Mucosa of descending colon (tissue), 3 donors: Measurements from ENCODE around the gene THSD7A. TPM values are rescaled to one million over a fixed set of nuclear protein-coding genes. Genes with fewer than 3 reads are reported as not detected.

Experiments used
- ATAC-seq: fragments of 200-7000 bp; cut with Tn5 transposase; one replicate; pipeline ENCODE4 v1.9.1; 2020; ENCODE audit warnings: mild to moderate bottlenecking, moderate library complexity
- DNase-seq, 3 donors: peaks; one replicate each; pipeline ENCODE4 v3.0.0-alpha.2; 2020
- H3K36me3 ChIP-seq: fragments of 200-600 bp; one replicate; pipeline ENCODE4 v1.8.0; 2021; ENCODE audit warnings: low read depth, mild to moderate bottlenecking
- H3K4me1 ChIP-seq: fragments of 200-600 bp; one replicate; pipeline ENCODE4 v1.8.0; 2021; ENCODE audit warnings: low read depth, mild to moderate bottlenecking
- H3K4me3 ChIP-seq: fragments of 200-600 bp; one replicate; pipeline ENCODE4 v1.8.0; 2021; ENCODE audit warnings: mild to moderate bottlenecking
- H3K9me3 ChIP-seq: fragments of 200-600 bp; one replicate; pipeline ENCODE4 v1.8.0; 2021; ENCODE audit warnings: mild to moderate bottlenecking
- intact Hi-C, 2 donors: fragments of 100-400 bp; cut with DNase I in 1 of 2; cut with micrococcal nuclease in 1 of 2; formaldehyde crosslinking; loops; one replicate each; pipeline versions ENCODE4 v1.11.0 to v1.11.1; 2022; cut with DNase I, micrococcal nuclease
- total RNA-seq, 3 donors: library from RNA; stranded (reverse); fragmentation: NEBNext Ultra II Directional in 2 of 3; extraction: Animal tissue kit (Norgen Biotek cat#: 25700) in 2 of 3; gene quantifications; one replicate each; pipeline versions ENCODE4 v1.2.1 to v1.2.4, GENCODE V29; 2021 to 2023
- TF ChIP-seq, protein P1 (sequence below): fragments of 200-600 bp; IDR thresholded peaks from one replicate; pipeline ENCODE4 v1.8.0; 2022; ENCODE audit warnings: antibody characterized with exemption, mild to moderate bottlenecking
- donor health status: DM: no; HTN: no; CAD: no; lungs with moderate emphysema.
- donor health status: DM: no; HTN: no; CAD: no.
- donor health status: DM: no; HTN: yes; CAD: no.

Gene THSD7A
- total RNA-seq, 3 donors from 2014 or later: 1.0 to 5.4 (median 3.4) TPM

DNA sequence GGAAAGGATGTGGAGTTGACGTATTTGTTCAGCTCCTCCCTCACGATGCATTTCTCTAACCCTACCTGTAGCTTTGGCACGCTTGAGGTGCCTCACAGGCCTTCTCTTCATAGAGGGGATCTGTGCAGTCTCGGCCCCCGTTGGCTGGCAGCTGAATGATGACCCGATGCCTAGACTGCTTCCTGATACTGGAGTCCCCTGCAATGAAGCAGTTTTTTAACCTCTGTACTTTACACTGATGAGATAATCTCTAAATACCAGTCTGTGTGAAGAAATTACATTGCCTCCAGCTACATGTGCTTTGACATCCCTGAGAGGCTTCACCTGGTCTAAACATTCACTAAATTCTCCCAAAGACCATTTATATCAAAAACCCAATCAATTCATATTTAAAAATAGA lies 370.1 kb downstream of the THSD7A start:
- H3K36me3 ChIP-seq: no peaks in the 10 kb centered on the region
- intact Hi-C loops: no loop called here
- TF ChIP-seq, protein P1, sequence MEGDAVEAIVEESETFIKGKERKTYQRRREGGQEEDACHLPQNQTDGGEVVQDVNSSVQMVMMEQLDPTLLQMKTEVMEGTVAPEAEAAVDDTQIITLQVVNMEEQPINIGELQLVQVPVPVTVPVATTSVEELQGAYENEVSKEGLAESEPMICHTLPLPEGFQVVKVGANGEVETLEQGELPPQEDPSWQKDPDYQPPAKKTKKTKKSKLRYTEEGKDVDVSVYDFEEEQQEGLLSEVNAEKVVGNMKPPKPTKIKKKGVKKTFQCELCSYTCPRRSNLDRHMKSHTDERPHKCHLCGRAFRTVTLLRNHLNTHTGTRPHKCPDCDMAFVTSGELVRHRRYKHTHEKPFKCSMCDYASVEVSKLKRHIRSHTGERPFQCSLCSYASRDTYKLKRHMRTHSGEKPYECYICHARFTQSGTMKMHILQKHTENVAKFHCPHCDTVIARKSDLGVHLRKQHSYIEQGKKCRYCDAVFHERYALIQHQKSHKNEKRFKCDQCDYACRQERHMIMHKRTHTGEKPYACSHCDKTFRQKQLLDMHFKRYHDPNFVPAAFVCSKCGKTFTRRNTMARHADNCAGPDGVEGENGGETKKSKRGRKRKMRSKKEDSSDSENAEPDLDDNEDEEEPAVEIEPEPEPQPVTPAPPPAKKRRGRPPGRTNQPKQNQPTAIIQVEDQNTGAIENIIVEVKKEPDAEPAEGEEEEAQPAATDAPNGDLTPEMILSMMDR: no peak
- H3K9me3 ChIP-seq: no peaks in the 10 kb centered on the region
- H3K4me1 ChIP-seq: no peaks in the 10 kb centered on the region
- H3K4me3 ChIP-seq: no peak overlapping the region
- ATAC-seq: no peak
- DNase-seq: no peak

DNA sequence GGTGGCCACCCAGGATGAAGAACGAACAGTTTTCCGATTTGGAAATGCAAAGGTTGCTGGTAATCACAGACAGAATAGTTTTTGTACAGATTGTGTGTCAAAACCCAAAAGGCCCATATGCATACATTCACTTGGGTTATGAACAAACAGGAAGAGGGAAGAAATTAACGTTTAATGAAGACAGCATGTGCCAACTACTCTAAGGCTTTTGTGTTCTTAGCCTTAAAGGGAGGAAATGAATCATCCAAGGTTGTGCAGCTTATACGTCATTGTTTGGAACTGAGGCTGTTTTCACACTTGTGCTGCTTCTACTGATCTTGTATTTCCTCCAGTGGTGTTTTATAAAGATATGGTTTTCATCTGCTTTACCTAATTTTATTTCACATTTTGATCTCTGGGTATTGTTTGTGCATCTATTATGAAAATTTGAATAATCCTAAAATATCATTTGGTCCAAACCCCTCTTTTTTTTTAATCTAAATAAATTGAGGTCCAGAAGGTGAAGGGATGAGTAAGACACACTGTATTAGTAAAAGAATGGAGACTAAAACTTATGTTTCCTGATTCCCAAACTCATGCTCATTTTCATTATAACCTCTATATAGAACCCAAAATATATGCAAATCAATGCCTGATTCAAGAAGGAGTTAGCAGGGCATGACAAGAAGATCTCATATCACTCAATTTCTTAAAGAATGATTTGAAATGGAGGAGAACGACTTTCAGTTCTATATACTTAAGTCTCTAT lies 373.1 kb downstream of the THSD7A start:
- H3K9me3 ChIP-seq: no peaks in the 10 kb centered on the region
- DNase-seq (no peak), ATAC-seq (peak; percentile 69)
- H3K4me1 ChIP-seq: no peaks in the 10 kb centered on the region
- TF ChIP-seq, protein P1: no peak
- intact Hi-C loops: no loop called here
- no peak overlapping the region for H3K4me3 ChIP-seq
- H3K36me3 ChIP-seq: no peaks in the 10 kb centered on the region

DNA sequence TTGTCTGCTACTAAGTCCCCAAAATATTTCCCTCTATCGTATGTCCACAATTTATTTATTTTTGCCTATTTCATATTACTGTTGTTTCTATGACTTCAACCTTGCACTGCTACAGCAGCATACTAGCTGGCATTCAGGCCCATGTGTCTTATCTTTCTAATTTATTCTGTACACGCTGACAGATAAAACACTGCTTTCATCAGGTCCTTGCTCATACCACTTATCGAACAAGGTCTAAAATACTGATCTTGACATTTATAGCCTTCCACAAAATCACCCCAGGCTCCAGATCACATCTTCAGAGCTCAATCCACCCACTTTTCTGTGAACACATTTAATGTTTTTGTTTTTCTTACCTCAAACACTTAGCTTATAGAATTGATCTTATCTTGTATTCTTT lies 374.6 kb downstream of the THSD7A start:
- Histone ChIP-seq H3K36me3 (no peaks in the 10 kb centered on the region), H3K4me1 (no peaks in the 10 kb centered on the region), H3K4me3 (no peak overlapping the region), H3K9me3 (no peaks in the 10 kb centered on the region)
- ATAC-seq (no peak), DNase-seq (no peak)
- TF ChIP-seq, protein P1: no peak
- intact Hi-C loops: no loop called here

DNA sequence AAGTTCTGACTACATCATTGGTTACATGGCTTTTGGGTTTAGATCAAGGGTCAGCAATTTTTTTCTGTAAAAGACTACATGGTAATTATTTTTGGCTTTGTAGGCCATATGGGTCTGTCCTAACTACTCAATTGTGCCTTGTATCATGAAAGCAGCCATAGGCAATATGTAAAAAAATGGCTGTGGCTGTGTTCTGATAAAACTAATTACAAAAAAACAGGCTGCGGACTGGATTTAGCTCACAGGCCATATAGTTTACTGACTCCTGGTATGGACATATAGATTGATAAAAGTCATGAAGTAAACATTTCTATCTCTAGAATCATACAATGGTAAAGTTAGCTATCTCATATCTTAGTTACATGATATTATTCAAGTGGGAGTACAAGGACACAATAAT lies 375.4 kb downstream of the THSD7A start:
- no peak for DNase-seq
- Histone ChIP-seq H3K9me3 (no peaks in the 10 kb centered on the region), H3K4me1 (no peaks in the 10 kb centered on the region), H3K36me3 (no peaks in the 10 kb centered on the region), H3K4me3 (no peak overlapping the region)
- TF ChIP-seq, protein P1: no peak
- no peak for ATAC-seq
- intact Hi-C loops: no loop called here

DNA sequence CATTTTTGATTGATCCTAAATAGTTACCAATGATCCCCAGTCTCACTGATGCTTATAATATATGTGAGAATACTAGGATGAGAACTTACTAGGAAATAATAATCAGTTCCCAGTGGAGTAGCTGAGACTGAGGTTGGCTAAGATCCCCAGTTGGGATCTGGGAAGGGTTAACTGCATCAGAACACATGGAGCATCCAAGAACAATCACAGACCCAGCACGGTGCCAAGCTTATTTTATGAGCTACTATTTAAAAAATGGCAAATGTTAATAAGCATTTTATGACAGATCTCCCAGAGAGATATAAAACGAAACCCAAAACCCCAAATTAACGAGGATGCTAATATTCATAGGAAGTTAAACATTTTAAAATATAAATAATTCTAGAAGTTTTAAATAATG lies 379.5 kb downstream of the THSD7A start:
- Histone ChIP-seq H3K4me1 (no peaks in the 10 kb centered on the region), H3K4me3 (no peak overlapping the region), H3K36me3 (no peaks in the 10 kb centered on the region), H3K9me3 (no peaks in the 10 kb centered on the region)
- TF ChIP-seq, protein P1: no peak
- DNase-seq (no peak), ATAC-seq (no peak)
- intact Hi-C loops: no loop called here
